GM12878 (cell line): ENCODE data around the gene CADPS. TPM values are rescaled to one million over a fixed set of nuclear protein-coding genes. Genes with fewer than 3 reads are reported as not detected.

Source experiments
- ATAC-seq: fragments of 200-7000 bp; cut with Tn5 transposase; 3 replicates; pipeline ENCODE4 v1.9.1; 2020; ENCODE audit warnings: mild to moderate bottlenecking, moderate library complexity
- BruUV-seq: library from RNA; stranded (reverse); fragments of 400-500 nt; replicated peaks from 2 replicates; lab custom pipeline; 2021; lab: Mats Ljungman, UMichigan
- CTCF ChIA-PET: fragments of 300-600 bp; sonication (Branson Sonifier 250); formaldehyde crosslinking; extraction: SDS; loops from one replicate; lab custom pipeline; 2021; ENCODE audit warnings: inconsistent platforms; lab: Yijun Ruan, JAX
- POLR2A ChIA-PET: fragments of 350-600 bp; formaldehyde crosslinking; extraction: SDS; loops from one replicate; lab custom pipeline; 2021; ENCODE audit warnings: inconsistent platforms; lab: Charles Lee
- RAD21 ChIA-PET: fragments of 300-600 bp; sonication (Branson Sonifier 250); formaldehyde crosslinking; loops from one replicate; lab custom pipeline; 2023; ENCODE audit warnings: antibody characterized with exemption; ENCODE audit not compliant: unreplicated experiment; lab: Charles Lee
- SMC1A ChIA-PET: fragments of 300-600 bp; sonication (Branson Sonifier 250); formaldehyde crosslinking; loops from one replicate; lab custom pipeline; 2023; ENCODE audit not compliant: unreplicated experiment, uncharacterized antibody; lab: Charles Lee
- DNase-seq: peaks from one replicate; pipeline ENCODE4 v3.0.0-alpha.2; 2011; ENCODE audit warnings: low read depth, low spot score
- FAIRE-seq: peaks from 3 replicates; lab custom pipeline; 2011; peaks lifted over from hg19 to GRCh38; lab: Jason Lieb, UNC
- H2AFZ ChIP-seq: 2 replicates; pipeline ENCODE4 v1.6.0; 2011; ENCODE audit warnings: low read depth, low read length, control low read depth; ENCODE audit not compliant: control insufficient read depth
- H3K27ac ChIP-seq: 2 replicates; pipeline ENCODE4 v1.5.1; 2011; ENCODE audit warnings: control low read depth; ENCODE audit not compliant: control insufficient read depth, insufficient read depth
- H3K27me3 ChIP-seq, 2 experiments: replicated peaks in 1 of 2; 2 replicates each; pipeline versions ENCODE4 v1.6.0 to v1.6.1; 2011; ENCODE audit warnings: low read length in 1 of 2; ENCODE audit not compliant: control insufficient read depth in 2 of 2, insufficient read depth in 2 of 2
- H3K36me3 ChIP-seq, 2 experiments: 2 replicates each; pipeline ENCODE4 v1.5.1; 2011; ENCODE audit warnings: low read length in 1 of 2; ENCODE audit not compliant: control insufficient read depth in 2 of 2, insufficient read depth in 2 of 2
- H3K4me1 ChIP-seq: 2 replicates; pipeline ENCODE4 v1.6.1; 2011; ENCODE audit warnings: mild to moderate bottlenecking, low read length, moderate library complexity, mixed read lengths; ENCODE audit not compliant: control insufficient read depth, insufficient read depth
- H3K4me2 ChIP-seq: 2 replicates; pipeline ENCODE4 v1.6.0; 2011; ENCODE audit warnings: control low read depth; ENCODE audit not compliant: control insufficient read depth, insufficient read depth
- H3K4me3 ChIP-seq: fragments of 200-600 bp; sonication (generic); 2 replicates; pipeline ENCODE4 v1.5.1; 2016
- H3K79me2 ChIP-seq: 2 replicates; pipeline ENCODE4 v1.6.0; 2011; ENCODE audit warnings: low read length; ENCODE audit not compliant: control insufficient read depth, insufficient read depth
- H3K9ac ChIP-seq: 2 replicates; pipeline ENCODE4 v1.8.0; 2011; ENCODE audit warnings: low read length, control low read depth, mixed read lengths; ENCODE audit not compliant: control insufficient read depth, insufficient read depth
- H3K9me3 ChIP-seq: replicated peaks from 3 replicates; pipeline ENCODE4 v1.5.1; 2011; ENCODE audit warnings: mild to moderate bottlenecking, low read length; ENCODE audit not compliant: control insufficient read depth, insufficient read depth
- H4K20me1 ChIP-seq: 2 replicates; pipeline ENCODE4 v1.6.0; 2011; ENCODE audit not compliant: control insufficient read depth, insufficient read depth
- CEBPB ChIP-seq, 2 experiments: fragments of 150-350 bp in 1 of 2; IDR thresholded peaks; 2 replicates each; pipeline ENCODE4 v1.6.1; 2012 to 2014; ENCODE audit warnings: low read depth in 2 of 2, low read length in 2 of 2, borderline replicate concordance in 1 of 2, inconsistent platforms in 1 of 2
- EZH2 ChIP-seq: IDR thresholded peaks from 2 replicates; pipeline ENCODE4 v1.6.1; 2012; ENCODE audit warnings: low read depth, mild to moderate bottlenecking, control low read depth, inconsistent platforms, low read length, borderline replicate concordance; ENCODE audit not compliant: control insufficient read depth
- MEF2A ChIP-seq: IDR thresholded peaks from 2 replicates; pipeline ENCODE4 v1.6.1; 2011; ENCODE audit warnings: low read depth, mild to moderate bottlenecking, low read length, moderate library complexity; ENCODE audit not compliant: insufficient read depth
- MEF2B ChIP-seq: fragments of 450-650 bp; IDR thresholded peaks from 2 replicates; pipeline ENCODE4 v1.6.1; 2018; ENCODE audit warnings: mild to moderate bottlenecking, moderate library complexity; ENCODE audit not compliant: partially characterized antibody, poor library complexity, severe bottlenecking
- RBBP5 ChIP-seq: fragments of 200-600 bp; sonication (generic); conservative IDR thresholded peaks from 2 replicates; pipeline ENCODE4 v1.6.1; 2016
- RFX5 ChIP-seq: IDR thresholded peaks from 2 replicates; pipeline ENCODE4 v1.6.1; 2011; ENCODE audit warnings: low read depth, low read length, improper control_type of control experiment
- SMAD1 ChIP-seq: fragments of 450-650 bp; IDR thresholded peaks from 2 replicates; pipeline ENCODE4 v1.6.1; 2018; ENCODE audit warnings: mild to moderate bottlenecking, low read depth; ENCODE audit not compliant: partially characterized antibody
- TARDBP ChIP-seq: IDR thresholded peaks from 2 replicates; pipeline ENCODE4 v1.6.1; 2016; ENCODE audit warnings: borderline replicate concordance
- ZNF217 ChIP-seq: fragments of 450-650 bp; IDR thresholded peaks from 2 replicates; pipeline ENCODE4 v1.6.1; 2017; ENCODE audit warnings: antibody characterized with exemption, mild to moderate bottlenecking
- ZNF622 ChIP-seq: fragments of 450-650 bp; IDR thresholded peaks from 2 replicates; pipeline ENCODE4 v1.6.1; 2017; ENCODE audit warnings: mild to moderate bottlenecking, inconsistent platforms
- ZZZ3 ChIP-seq: IDR thresholded peaks from 2 replicates; pipeline ENCODE4 v1.6.1; 2011; ENCODE audit warnings: low read depth; ENCODE audit not compliant: control insufficient read depth, insufficient read length
- in situ Hi-C: fragments of 300-500 bp; cut with MboI; formaldehyde crosslinking; loops from 9 replicates; pipeline ENCODE4 v1.14.3; 2018; ENCODE audit warnings: mixed read lengths
- intact Hi-C: fragments of 100-400 bp; cut with micrococcal nuclease; formaldehyde crosslinking; loops from one replicate; pipeline ENCODE4 v1.14.2; 2022; ENCODE audit not compliant: unreplicated experiment
- polyA plus RNA-seq, 11 experiments: library from polyadenylated mRNA; depleted of rRNA in 4 of 11; unstranded in 6 of 11; stranded (reverse) in 5 of 11; fragments of >200 nt; fragmentation: Nextera tagmentation in 4 of 11; fragmentation: Illumina TruSeq in 1 of 11; extraction: Ambion mirVana in 4 of 11; extraction: Trizol in 1 of 11; gene quantifications; 1 replicate in 1 of 11; 2 replicates in 10 of 11; pipeline versions ENCODE4 v1.2.1 to v1.2.3, GENCODE V29; 2011 to 2016; ENCODE audit warnings: inconsistent platforms in 2 of 11, missing spikeins in 2 of 11, low read depth in 1 of 11
- total RNA-seq, 4 experiments: library from RNA; depleted of rRNA in 3 of 4; stranded (reverse); fragments of >200 nt in 3 of 4; fragmentation: Illumina TruSeq in 1 of 4; extraction: Trizol in 1 of 4; gene quantifications; 2 replicates each; pipeline versions ENCODE4 v1.2.1 to v1.2.3, GENCODE V29; 2013 to 2021
- TF ChIP-seq, protein P1 (sequence below): fragments of 450-650 bp; formaldehyde crosslinking; IDR thresholded peaks from 2 replicates; pipeline ENCODE4 v1.5.0; 2022; ENCODE audit warnings: mild to moderate bottlenecking, missing genetic modification characterization
- TF ChIP-seq, protein P2 (sequence below): IDR thresholded peaks from 2 replicates; pipeline ENCODE4 v1.6.1; 2011; ENCODE audit warnings: borderline replicate concordance, low read depth, mild to moderate bottlenecking, moderate library complexity, mixed read lengths, low read length; ENCODE audit not compliant: insufficient read depth; ENCODE audit errors: extremely low read length
- TF ChIP-seq, protein P3 (sequence below): fragments of 150-350 bp; IDR thresholded peaks from 2 replicates; pipeline ENCODE4 v1.6.1; 2014; ENCODE audit warnings: mild to moderate bottlenecking, low read depth, low read length
- TF ChIP-seq, protein P4 (sequence below): IDR thresholded peaks from 2 replicates; pipeline ENCODE4 v1.6.1; 2012; ENCODE audit warnings: mild to moderate bottlenecking, low read depth, low read length

CADPS gene
- total and polyA plus RNA-seq, 10 of the 15 experiments (the other 5 are each of a cell fraction or from before 2014, with no cell fraction given) = 0.20 TPM; not detected in 9

DNA sequence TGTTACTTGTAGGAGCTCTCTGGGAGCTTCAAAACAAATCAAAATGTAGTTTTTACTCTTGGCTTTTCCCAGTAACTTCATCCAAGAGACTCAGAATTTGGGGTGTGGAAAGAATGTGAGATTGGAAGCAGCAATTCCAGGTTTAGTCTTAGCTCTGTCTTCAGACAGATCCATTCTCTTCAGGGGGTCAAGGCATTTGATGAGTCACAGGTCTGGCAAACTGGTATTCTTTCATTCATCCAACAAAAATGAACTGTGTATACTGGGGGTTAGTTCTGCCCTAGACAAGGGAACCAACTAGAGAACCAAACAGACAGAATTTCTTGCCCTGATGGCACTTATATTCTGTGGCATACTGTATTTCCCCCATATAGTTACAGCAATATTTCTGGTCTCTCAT lies 36.3 kb upstream of the CADPS start (continued):
- TF ChIP-seq, protein P1, sequence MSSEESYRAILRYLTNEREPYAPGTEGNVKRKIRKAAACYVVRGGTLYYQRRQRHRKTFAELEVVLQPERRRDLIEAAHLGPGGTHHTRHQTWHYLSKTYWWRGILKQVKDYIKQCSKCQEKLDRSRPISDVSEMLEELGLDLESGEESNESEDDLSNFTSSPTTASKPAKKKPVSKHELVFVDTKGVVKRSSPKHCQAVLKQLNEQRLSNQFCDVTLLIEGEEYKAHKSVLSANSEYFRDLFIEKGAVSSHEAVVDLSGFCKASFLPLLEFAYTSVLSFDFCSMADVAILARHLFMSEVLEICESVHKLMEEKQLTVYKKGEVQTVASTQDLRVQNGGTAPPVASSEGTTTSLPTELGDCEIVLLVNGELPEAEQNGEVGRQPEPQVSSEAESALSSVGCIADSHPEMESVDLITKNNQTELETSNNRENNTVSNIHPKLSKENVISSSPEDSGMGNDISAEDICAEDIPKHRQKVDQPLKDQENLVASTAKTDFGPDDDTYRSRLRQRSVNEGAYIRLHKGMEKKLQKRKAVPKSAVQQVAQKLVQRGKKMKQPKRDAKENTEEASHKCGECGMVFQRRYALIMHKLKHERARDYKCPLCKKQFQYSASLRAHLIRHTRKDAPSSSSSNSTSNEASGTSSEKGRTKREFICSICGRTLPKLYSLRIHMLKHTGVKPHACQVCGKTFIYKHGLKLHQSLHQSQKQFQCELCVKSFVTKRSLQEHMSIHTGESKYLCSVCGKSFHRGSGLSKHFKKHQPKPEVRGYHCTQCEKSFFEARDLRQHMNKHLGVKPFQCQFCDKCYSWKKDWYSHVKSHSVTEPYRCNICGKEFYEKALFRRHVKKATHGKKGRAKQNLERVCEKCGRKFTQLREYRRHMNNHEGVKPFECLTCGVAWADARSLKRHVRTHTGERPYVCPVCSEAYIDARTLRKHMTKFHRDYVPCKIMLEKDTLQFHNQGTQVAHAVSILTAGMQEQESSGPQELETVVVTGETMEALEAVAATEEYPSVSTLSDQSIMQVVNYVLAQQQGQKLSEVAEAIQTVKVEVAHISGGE (CRISPR knock-in tag) = no peak
- TF ChIP-seq CEBPB (IDR thresholded peaks at IDR 0.05; ENCODE audit: borderline replicate concordance in 1 of 2, low read depth in 2 of 2, low read length in 2 of 2) = no peak
- no peak for TF ChIP-seq RBBP5
- TF ChIP-seq EZH2 = no peak
- no peak for TF ChIP-seq MEF2A
- TF ChIP-seq, protein P2, sequence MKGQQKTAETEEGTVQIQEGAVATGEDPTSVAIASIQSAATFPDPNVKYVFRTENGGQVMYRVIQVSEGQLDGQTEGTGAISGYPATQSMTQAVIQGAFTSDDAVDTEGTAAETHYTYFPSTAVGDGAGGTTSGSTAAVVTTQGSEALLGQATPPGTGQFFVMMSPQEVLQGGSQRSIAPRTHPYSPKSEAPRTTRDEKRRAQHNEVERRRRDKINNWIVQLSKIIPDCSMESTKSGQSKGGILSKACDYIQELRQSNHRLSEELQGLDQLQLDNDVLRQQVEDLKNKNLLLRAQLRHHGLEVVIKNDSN = no peak
- no peak for TF ChIP-seq ZNF622
- TF ChIP-seq TARDBP = no peak
- TF ChIP-seq ZZZ3 = no peak
- TF ChIP-seq, all 136 proteins: peak for 0

DNA sequence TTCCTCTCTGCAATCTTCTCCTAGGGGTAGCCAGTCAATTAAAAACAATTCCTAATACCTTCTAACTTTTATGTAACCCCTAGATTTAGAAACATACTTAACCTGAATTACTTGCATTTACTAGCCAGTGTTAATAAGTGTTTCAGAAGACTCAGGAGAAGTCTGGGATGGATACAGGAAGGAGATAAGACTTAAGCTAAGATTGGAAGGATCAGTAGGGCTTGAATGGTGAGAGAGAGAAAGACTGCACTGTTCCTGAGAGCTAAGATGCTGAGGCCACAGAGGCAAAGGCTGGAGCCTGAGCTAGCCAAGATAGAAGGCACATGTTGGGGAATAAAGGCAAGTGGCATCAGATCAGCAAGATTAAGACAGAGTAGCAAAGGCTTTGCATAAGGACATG lies 30.1 kb upstream of the CADPS start:
- no peak for ATAC-seq
- Histone ChIP-seq H2AFZ (no peak overlapping the region), H3K27me3 (no peaks in the 10 kb centered on the region), H3K79me2 (no peaks in the 10 kb centered on the region), H4K20me1 (no peaks in the 10 kb centered on the region), H3K4me1 (no peaks in the 10 kb centered on the region), H3K4me2 (no peak overlapping the region), H3K9me3 (no peaks in the 10 kb centered on the region), H3K27ac (no peak overlapping the region), H3K4me3 (no peak overlapping the region), H3K36me3 (no peaks in the 10 kb centered on the region), H3K9ac (no peak overlapping the region)
- POLR2A ChIA-PET = no interaction called here
- CTCF ChIA-PET = no interaction called here
- DNase-seq = no peak
- intact Hi-C loops = no loop called here
- TF ChIP-seq ZNF217 (no peak), RFX5 (no peak), SMAD1 (no peak), MEF2B (no peak)
- TF ChIP-seq, protein P3, sequence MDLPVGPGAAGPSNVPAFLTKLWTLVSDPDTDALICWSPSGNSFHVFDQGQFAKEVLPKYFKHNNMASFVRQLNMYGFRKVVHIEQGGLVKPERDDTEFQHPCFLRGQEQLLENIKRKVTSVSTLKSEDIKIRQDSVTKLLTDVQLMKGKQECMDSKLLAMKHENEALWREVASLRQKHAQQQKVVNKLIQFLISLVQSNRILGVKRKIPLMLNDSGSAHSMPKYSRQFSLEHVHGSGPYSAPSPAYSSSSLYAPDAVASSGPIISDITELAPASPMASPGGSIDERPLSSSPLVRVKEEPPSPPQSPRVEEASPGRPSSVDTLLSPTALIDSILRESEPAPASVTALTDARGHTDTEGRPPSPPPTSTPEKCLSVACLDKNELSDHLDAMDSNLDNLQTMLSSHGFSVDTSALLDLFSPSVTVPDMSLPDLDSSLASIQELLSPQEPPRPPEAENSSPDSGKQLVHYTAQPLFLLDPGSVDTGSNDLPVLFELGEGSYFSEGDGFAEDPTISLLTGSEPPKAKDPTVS = no peak
- TF ChIP-seq, protein P4, sequence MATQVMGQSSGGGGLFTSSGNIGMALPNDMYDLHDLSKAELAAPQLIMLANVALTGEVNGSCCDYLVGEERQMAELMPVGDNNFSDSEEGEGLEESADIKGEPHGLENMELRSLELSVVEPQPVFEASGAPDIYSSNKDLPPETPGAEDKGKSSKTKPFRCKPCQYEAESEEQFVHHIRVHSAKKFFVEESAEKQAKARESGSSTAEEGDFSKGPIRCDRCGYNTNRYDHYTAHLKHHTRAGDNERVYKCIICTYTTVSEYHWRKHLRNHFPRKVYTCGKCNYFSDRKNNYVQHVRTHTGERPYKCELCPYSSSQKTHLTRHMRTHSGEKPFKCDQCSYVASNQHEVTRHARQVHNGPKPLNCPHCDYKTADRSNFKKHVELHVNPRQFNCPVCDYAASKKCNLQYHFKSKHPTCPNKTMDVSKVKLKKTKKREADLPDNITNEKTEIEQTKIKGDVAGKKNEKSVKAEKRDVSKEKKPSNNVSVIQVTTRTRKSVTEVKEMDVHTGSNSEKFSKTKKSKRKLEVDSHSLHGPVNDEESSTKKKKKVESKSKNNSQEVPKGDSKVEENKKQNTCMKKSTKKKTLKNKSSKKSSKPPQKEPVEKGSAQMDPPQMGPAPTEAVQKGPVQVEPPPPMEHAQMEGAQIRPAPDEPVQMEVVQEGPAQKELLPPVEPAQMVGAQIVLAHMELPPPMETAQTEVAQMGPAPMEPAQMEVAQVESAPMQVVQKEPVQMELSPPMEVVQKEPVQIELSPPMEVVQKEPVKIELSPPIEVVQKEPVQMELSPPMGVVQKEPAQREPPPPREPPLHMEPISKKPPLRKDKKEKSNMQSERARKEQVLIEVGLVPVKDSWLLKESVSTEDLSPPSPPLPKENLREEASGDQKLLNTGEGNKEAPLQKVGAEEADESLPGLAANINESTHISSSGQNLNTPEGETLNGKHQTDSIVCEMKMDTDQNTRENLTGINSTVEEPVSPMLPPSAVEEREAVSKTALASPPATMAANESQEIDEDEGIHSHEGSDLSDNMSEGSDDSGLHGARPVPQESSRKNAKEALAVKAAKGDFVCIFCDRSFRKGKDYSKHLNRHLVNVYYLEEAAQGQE = no peak
- in situ Hi-C loops = no loop called here
- SMC1A ChIA-PET = interaction anchor here (0.6 kb wide), 1 partner anchor 120 kb away, joined by 3 read pairs; no protein-coding TSS in a partner anchor
- BruUV-seq = no TSS peak
- RAD21 ChIA-PET = no interaction called here
- FAIRE-seq = no peak
